ENCODE measurements around the gene LEO1.
"Not testable (repeated sequence)": the region's sequence is repeated elsewhere in the genome, so short reads cannot be mapped to it uniquely, and the experiment has no call there.

The LEO1 gene

DNA sequence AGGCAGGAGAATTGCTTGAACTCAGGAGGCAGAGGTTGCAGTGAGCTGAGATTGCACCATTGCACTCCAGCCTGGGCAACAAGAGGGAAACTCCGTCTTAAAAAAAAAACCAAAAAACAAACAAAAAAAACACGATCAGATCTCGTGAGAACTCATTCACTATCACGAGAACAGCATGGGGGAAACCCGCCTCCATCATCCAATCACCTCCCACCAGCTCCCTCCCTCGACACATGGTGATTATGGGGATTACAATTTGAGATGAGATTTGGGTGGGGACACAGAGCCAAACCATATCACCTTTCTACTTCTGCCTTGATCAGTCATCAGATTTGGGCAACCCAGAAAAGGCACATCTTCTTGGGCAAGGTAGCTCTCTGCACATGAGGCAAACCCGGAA, 31.5 kb upstream of the LEO1 start:
- FAIRE-seq, result not testable (repeated sequence)

DNA sequence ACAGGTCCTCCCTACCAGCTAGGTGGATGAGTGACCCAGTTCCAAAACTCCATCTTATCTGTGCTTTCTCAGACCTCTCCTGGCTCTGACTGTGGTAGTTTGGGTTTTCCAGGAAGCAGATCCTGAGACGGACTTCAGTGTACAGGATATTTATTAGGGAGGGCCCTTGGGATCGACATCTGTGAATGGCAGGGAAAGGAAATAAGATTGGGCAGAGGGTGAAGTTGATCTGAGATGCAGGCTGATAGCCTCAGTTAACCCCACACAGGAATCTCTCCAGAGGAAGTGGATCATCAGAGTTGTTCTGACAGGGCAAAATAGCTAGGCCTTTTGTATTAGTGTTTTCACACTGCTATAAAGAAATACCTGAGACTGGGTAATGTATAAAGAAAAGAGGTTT, 30.8 kb upstream of the LEO1 start:
- no peak for FAIRE-seq

DNA sequence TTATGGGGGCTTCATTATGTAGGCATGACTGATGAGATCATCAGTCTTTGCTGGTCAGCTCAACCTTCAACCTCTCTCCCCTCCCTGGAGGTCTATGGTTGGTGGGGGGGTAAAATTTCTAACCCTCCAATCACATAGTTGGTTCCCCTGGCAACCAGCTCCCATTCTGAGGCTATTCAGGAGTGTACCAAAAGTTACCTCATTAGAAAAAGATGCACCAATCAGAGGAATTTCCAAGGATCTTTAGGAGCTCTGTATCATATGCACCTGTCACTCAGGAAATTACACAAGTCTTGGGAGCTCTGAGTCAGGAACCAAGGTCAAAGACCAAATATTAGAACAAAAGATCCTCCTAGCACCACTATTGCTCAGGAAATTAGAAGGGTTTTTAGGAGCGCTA, 21.4 kb upstream of the LEO1 start:
- FAIRE-seq, result no peak

DNA sequence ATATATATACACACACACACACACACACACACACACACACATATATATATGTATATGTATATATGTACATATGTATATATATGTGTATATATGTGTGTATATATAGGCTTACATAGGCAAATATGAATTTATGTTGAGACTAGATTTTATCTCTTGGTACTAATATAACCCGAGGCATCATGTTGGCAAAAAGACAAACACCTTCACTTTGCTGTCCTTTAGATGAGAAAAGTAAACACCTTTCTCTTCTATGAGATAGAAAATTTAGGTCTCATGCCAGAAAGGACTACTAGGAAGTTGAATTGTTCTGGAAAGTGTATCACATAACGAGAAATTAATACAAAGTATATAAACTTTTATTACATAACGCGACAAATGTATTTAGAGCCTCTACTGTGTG, 19.6 kb upstream of the LEO1 start:
- no peak for FAIRE-seq

DNA sequence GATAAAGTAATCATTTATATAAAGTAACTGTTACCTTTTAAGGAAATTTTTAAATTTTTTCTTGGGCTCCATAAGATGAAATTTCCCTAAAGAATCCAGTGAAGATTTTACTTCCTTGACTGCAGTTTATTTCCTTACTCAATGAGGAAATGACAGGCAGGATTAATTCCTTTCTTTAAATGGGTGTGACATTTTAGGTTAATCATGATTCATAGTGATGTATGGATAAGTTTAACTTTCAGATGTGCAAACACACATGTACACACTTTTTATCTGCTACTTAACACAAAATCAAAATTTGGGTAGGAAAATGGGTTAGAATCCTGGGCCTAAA, 11.2 kb upstream of the LEO1 start:
- FAIRE-seq, result no peak

DNA sequence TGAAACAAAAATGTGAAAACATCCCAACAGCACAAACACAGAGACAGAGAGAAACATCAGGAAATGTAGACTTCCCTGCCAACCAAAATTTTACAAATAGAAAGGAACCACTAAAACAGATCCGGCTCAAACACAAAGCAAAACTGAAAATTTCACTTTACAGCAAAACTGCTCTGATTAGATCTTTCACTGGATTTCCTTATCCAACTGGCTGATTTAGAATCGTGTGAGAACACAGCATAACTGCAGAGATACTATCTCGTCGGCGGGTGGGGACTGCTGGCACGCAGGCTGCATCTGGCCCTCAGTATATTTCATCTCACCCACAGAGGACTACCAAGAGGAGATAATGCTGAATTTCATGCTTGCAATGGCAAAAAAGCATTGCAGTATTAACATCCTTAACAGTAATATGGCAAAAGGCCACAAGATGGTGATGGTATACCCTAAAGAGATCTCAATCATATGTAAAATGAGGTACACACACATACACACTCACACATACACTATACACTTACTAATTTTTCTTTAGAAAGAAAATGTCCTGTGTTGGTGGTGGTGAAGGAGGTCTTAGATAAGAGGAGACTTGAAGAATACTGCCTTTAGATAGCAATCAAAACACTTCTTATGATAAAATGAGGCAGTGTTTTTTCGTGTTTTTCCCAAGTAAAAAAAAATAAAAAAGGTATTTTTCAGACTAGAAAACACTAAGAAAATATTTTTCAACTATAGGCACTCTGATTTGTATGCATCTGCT, 10.6 kb upstream of the LEO1 start:
- no peak for FAIRE-seq

DNA sequence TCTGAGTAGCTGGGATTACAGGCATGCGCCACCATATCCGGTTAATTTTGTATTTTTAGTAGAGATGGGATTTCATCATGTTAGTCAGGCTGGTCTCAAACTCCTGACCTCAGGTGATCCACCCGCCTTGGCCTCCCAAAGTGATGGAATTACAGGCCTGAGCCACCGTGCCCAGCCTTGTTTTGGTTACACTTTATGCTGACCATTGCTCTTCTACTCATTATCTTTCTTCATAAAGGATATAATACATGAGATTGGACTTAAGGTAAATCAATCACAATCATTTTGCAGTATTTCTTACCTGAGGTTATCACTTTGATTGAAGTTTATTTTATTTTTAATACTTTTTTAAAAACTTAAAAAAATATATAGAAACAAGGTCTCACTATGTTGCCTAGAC, 2.2 kb upstream of the LEO1 start:
- no peak for FAIRE-seq

DNA sequence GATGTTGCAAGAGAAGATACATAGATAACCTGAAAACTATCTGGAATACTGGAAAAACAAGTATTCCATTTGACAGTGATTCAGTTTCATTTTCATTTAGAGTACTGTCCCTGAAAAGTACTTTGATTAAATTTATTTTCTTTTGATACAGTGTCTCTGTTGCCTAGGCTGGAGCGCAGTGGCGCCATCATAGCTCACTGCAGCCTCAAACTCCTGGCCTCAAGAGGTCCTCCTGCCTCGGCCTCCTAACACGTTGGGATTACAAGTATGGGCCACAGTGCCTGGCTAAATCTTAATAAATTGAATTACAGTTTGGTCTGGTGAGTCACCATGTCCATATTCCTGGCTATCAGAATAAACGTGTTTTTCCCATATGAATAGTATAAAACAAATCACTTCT, 1.6 kb upstream of the LEO1 start:
- FAIRE-seq, result no peak

DNA sequence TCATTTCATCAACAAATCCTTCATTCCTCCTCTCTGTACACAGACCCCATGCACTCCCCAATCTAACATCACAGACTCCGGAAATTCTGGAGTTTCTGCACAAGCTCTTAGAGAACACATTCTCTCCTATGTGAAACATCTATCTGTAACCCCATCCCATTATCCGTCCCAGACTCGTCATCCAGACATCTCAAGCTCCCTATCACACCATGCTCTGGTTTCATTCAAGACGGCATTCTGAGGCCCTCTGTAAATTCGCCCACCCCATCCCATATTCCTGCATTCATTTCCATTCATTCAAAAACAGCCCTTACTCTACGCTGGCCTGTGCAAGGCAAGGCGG, 575 bp downstream of the LEO1 start:
- no peak for FAIRE-seq

DNA sequence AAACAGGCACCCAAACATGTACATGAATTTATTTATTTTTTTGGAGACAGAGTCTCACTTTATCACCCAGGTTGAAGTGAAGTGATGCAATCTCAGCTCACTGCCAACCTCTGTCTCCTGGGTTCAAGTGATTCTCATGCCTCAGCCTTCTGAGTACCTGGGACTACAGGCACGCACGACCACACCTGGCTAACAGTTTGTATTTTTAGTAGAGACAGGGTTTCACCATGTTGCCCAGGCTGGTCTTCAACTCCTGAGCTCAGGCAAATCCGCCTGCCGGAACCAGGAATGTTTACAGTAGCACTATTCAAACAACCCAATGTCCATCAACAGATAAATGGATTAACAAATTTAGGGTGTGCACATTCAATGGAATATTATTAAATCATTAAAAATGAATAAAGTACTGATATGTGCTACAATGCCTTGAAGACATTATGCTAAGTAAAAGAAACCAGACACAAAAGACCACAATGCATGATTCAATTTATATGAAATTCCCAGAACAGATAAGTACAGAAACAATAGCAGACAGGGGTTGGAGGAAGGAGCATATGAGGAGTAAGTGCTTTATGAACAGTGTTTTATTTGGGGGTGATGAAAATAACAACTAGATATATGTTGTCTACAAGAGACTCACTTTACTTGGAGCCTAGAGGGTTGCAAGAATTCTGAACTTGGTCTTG, 1.3 kb downstream of the LEO1 start:
- FAIRE-seq, result no peak

DNA sequence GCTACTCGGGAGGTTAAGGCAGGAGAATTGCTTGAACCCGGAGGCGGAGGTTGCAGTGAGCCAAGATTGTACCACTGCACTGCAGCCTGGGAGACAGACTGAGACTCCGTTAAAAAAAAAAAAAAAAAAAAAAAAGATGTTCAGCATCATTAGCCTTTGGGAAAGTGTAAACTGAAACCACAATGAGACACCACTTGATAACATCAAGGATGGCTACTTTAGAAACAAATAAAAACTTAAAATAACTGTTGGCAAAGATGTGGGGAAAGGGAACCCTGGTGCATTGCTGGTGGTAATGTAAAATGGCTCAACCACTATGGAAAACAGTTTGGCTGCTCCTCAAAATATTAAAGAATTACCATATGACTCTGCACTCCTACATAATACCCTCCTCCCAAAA, 1.9 kb downstream of the LEO1 start:
- FAIRE-seq, result no peak

DNA sequence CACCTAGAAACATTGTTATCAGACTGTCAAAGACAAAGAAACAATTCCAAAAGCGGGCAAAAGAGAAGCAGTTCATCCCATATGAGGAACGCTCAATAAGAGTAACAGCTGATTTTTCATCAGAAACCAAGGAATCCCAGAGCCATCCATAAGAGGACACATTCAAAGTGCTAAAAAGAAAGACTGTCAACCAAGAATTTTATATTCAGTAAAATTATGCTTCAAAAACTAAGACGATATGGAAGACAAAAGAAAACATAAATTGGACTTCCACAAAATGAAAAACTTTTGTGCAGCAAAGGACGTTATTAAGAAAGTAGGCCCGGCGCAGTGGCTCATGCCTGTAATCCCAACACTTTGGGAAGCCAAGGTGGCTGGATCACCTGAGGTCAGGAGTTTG, 4.0 kb downstream of the LEO1 start:
- no peak for FAIRE-seq

DNA sequence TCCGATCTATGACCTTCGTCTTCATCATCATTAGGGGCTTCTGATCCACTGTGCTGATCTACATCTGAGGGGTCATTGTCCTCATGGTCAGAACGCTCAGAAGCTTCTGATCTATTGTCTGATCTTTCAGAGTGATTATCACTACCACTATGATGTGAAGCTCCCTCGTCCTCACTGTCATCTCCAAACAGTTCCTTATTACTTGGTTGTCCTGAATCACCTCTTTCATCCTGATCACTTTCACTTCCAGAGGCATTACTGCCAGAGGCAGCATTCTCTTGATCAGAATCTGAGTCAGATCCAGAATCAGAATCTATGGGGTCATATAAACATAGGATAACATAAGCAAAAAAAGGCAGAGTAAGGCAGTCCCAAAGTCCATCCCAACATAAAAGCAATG, 5.4 kb downstream of the LEO1 start:
- FAIRE-seq, result no peak

DNA sequence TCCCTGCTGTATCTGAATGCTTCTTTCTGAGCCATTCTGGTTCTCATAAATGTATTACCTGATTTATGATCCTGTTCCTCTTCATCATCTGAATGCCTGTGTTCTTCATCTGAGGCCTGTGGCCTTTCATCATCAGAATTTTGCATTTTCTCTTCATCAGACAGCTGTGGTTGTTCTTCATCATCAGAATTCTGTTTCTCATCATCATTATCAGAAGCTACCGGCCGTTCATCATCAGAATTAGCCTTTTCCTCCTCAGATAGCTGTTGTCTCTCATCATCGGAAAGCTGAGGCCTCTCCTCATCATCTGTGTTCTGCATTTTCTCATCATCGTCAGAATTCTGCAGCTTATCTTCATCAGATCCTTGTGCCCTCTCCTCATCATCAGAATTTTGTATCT, 5.9 kb downstream of the LEO1 start:
- FAIRE-seq, result no peak

DNA sequence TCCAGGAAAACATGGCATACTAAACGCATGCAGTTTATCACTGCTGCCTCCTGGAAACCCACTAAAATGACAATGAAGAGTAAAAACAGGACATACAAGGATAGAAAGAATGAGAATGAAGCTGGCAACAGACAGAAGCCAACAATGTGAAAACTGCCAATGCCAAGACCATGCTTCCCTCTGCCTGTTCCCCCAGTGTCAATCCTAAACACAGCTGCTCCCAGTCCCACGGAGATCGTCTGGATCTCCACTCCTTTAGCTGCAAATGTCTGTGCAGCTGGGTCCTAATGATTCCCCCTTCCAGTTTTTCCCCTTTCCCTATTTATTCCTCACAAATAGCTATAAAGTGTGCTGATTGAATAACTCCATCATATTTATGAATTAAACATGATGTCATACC, 16.1 kb downstream of the LEO1 start:
- FAIRE-seq, result no peak

DNA sequence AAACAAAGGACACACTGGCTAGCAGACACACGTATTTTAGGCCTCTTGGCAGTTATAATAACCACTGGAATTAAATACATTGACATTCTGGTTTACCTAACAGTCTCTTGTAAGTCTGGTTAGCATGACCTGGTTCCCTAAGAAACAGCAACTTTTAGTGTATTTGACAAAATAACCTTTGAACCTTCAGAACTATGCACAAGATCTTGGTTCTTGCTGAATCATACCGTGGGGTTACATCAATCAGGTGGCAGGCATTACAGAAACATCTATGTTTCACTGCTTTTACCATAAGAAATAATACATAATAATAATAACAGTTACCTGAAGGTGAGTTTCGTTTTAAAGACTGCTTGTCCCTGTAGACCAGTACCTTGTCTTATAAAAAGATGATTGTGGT, 18.8 kb downstream of the LEO1 start:
- FAIRE-seq, result no peak

DNA sequence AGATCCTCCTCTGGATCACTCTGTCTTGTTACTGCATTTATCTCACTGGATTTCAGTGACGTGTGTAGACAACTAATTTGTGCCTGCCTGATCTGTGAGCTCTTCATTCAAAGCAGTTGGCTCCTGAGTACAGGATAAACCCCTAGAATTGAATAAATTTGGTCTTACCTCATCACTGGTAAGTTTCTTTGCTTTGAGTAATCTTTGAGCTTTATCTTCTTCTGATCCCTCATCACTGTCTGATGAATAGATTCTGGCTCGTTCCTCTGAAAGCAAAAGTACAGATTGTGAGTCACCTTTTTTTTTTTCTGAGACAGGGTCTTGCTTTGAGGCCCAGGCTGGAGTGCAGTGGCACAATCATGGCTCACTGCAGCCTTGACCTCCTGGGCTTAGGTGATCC, 24.5 kb downstream of the LEO1 start:
- FAIRE-seq, result no peak

DNA sequence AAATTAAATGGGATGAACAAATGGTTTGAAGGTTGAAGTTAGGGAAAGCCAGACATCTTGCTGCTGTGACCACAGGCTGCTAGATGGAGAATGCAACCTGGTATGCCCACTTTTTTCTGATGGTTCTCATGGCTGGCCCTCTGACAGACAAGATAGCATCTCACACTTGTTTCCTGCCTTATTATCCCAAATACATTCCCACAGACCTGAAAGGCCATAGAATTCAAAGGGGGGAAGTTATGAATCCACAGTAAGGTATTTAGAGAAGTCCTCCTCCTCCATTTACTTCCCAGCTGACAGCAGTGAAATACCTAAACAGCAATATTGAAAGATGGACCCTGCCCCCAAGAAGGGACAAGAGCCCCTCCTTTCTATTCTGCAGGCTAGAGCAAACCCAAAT, 32.4 kb downstream of the LEO1 start:
- FAIRE-seq, result no peak

DNA sequence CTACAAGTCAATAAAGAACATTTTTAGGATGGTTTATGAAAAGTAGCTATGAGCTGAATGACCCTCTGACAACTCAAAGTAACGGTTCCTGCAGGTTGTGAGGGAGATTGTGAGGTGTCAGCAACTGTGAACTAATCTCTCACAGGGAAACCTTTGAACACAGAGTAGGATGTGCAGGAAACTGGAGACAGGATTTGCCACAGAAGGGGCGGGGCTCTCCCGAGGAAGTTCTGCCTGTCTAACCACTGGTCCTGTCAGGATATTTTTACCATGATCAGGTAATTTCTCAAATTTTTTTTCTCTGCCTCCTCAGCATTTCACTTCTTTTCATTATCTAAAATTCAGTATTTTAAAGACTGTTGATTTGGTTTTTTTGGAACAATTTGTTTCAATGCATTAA, 33.3 kb downstream of the LEO1 start:
- no peak for FAIRE-seq

DNA sequence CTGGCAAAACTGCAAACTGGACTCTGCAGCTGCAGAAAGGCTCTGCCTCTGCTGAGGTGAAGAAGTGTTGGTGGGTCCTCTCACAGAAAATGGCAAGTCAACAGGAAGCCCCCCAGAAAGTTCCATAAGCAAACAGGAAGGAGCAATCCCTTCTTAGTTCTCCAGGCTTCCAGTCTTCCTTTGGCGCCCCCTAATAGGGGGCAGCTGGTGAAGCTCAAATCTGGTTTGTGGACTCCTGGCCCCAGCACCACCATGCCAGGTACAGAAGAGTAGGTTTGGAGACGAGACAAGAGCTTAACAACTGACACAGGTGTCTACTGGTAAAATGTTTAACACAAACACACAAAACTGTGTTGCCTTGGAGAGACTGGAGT, 35.5 kb downstream of the LEO1 start:
- FAIRE-seq, result no peak

DNA sequence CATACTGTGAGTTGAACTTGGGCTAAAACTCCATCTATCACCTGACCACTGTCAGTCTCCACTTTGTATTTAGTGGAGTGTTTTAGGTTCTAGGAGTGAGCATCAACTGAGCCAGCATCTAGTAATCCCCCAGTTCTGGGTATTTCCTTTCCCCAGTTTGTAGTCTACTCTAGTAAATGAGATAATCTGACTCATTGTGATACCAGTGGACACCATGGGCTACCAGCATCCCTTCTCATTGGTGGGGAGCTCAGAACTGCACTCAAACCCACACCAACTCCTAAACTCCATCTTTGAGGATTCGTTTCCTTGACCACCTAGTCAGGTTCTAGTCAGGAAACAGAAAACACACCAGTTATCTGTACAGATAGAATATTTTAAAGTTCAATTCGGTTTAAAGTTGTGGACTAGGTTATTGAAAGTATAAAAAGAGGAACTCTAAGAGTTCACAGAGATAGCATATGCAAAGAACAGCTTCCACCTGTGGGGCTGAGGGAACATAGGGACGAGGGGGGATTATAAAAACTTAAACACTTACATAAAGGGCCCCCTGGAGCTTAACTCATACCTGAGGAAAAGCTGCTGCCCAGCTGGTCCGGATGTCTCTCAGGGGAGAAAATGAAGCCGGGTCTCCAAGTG, 36.0 kb downstream of the LEO1 start:
- no peak for FAIRE-seq

DNA sequence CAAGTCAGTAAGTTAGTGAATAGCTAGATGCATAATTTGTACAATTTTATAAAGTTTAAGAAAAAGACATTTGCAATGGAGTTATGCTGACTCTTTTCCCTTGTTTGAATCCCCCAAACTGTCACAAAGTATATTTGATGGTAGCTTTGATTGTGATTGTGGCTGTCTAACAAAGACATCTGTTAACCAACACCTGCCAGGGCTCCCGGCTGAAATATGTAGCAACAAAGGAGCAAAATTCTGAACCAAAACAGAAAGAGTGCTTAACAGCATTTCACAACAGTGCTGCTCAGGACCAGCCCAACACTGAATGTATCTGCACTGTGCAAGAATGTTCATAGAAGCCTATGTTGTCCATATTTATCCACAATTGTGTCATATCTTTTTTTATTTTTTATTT, 39.4 kb downstream of the LEO1 start:
- FAIRE-seq, result no peak

DNA sequence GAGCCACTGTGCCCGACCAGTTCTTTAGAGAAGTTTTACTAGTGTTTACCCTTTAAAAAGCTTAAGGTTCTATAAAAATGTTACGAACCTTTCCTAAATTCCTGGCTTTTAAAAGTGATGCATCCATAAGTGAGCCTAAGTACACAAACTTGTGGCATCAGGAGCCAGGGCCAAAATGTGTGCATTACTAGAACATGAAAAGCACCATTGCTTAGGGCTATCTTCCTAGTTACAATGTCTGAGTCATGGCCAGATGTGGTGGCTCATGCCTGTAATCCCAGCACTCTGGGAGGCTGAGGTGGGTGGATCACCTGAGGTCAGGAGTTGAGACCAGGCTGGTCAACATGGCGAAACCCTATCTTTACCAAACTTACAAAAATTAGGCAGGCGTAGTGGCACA, 39.9 kb downstream of the LEO1 start:
- no peak for FAIRE-seq

DNA sequence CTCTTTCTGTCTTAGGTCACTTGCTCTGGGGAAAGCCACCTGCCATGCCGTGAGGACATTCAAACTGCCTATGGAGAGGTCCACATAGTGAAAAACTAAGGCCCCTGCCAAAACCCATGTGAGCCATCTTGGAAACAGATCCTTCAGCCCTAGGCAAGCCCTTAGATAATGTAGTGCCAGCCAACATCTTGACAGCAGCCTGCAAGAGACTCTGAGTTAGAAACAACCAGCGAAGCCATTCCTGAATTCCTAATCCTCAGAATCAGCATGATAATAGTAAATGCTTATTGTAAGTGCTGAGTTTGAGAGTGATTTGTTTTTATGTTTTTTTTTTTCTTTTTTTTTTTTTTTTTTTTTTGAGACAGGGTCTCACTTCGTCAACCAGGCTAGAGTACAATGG, 40.6 kb downstream of the LEO1 start:
- FAIRE-seq, result no peak

DNA sequence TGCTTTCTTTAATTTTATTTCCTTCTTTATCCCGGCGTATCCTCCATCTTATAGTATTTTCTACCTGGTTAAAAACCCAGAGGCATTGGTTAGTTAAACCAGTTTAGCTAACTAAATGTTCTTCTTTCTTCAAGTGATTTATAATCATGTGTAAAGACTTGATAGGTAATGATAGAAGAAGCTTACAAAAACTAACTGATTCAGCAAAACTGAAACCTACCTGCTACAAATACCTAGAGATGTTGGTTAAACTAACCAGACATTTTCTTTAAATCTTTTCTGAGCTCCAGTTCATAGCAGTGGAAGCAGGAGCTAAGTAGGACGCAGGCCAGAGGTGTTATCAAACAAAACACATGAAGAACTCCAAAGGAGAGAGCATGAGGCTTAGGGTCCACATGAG, 44.8 kb downstream of the LEO1 start:
- FAIRE-seq, result no peak
